CD4-positive, alpha-beta T cell treated with Interleukin-4 for 1 hour (primary cell): ENCODE results near the gene SLC35F3.

Source experiments
- DNase-seq, 2 donors: peaks; one replicate each; pipeline ENCODE4 v3.0.0-alpha.2; 2020 to 2022

Gene SLC35F3

DNA sequence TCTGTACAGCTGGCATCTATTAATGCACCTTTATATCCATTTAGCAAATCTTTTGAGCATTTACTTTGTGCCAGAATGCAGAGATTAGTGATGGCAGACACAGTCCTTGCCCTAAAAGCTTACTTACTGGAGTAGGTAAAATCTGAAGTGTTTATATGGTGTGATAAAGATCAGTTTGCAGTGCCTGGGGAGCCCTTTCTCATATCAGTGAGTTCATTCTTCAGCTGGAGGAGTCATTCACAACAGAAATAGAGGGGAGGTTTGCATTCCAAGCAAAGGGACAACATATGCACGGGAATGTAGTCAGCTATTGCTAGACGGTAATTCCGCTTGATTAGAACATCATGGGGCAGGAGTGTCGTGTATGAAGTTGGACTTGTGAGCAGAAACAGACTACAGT is 8.4 kb downstream of the SLC35F3 start:
- no peak for DNase-seq

DNA sequence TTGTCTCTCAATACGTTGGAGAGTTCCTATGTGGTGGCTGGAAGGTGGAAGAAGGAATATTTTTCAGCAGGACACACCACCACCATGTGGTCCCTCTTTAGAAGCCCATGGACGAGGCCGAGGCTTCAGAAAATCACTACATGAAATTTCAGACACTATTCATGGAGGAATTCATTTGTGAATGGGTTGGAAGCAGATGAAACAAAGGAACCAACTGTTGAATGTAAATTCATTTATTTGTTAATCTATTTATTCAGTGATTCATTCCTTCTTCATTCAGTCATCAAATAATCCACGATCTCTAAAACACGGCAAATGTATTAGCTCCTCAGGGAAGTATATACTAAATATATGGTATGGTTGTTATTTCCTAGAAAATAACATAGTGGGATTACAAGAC is 12.2 kb downstream of the SLC35F3 start:
- no peak for DNase-seq

DNA sequence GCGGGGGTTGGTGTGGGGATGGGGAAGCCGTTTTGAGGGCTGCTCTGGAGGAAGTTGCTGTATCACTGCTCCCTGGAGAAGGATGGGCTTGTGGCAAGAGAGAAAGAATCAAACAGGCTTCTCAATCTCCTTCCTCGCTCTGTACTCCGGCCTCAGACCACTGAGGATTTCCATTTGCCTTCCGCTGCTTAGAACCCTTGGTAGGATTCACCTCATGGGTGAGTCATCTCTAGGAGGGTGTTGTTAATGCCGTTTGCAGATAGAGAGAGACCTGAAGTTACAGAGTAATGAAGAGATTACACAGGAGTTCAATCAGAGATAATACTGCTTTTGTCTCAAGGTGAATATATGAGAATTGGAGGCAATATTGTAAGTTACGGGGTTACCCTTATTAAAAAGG is 15.3 kb downstream of the SLC35F3 start:
- no peak for DNase-seq

DNA sequence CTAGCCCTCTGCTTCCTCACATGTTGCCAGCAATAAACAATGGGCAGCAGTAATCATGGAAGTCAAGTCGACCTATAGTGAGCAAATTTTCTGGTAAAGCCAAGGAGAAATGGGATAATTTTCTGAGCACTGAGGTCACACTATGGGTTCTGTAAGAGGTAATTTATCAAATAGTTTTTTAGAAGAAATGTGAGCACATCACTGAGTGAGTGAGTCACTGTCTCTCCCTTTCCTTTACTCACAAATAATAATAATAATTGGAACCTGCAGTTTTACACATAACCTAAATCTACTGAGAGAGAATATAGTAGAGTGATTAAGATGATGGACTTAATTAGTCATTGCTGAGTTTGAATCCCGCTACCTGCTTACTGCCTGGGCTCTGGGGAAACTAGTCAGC is 23.6 kb downstream of the SLC35F3 start:
- DNase-seq = no peak

DNA sequence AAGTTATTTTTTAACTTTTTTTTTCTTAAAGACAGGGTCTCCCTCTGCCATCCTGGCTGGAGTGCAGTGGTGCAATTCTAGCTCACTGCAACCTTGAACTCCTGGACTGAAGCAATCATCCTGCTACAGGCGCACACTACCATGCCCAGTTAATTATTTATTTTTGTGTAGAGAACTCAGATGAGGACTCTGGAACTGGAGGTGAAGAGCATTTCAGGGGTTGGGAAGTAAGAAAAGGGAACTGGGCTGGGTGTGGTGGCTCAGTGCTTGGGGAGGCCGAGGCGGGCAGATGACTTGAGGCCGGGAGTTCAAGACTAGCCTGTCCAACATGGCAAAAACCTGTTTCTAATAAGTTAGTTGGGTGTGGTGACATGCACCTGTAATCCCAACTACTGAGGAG is 28.9 kb downstream of the SLC35F3 start:
- no peak for DNase-seq

DNA sequence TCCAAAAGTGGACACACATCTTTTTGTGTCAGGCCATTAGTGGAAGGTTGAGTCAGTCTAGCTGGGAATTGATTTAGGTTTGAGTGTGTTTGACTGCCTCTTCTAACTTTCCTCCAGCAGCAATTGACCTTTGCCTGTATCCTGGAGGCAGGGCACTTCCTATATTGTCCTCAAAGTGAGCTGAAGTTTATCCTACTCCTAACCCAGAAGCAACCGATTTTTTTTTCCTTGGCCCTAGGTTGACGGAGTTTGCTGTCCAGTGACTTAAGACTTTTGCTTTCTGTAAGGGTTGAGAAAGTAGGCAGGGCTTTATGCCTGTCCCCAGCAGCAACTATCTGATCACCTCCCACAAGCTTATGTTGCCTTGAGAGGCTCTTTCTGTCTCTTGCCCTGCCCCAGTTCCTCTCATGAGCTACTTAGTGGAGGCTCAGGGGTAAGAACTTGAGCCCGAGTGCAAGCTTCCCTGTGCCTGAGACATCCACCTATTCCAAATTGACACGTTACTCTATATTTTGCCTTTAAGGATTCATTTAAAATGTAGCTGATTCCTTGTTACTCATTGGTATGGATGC is 30.9 kb downstream of the SLC35F3 start:
- DNase-seq = no peak

DNA sequence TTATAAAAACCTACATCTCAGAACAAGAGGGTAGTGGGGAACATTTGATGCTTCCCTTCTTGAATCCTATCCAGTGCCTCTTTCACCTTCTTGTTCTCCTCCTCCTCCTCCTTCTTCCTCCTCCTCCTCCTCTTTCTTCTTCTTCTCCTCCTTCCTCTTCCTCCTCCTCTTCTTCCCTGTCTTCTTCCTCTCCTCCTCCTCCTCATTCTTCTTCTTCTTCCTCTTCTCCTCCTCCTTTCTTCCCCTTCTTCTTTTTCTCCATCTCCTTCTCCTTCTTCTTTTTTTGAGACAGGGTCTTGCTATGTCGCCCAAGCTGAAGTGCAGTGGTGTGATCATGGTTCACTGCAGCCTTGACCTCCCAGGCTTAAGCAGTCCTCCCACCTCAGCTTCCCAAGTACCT is 31.9 kb downstream of the SLC35F3 start:
- no peak for DNase-seq

DNA sequence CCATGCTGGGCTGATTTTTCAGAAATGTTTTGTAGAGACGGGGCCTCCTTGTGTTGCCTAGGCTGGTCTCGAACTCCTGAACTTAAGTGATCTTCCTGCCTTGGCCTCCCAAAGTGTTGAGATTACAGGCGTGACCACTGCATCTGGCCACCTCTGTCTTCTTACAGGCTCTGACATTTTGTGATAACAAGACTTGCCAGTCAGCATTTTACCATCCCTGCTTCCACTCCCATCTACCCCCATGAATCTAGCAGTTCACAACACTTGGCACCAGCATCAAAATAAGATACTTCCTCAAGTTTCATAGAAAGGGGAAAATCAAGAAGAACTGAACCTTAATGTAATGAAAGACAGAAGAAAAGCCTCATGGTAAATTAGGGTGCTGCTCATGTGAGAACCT is 32.4 kb downstream of the SLC35F3 start:
- DNase-seq = no peak

DNA sequence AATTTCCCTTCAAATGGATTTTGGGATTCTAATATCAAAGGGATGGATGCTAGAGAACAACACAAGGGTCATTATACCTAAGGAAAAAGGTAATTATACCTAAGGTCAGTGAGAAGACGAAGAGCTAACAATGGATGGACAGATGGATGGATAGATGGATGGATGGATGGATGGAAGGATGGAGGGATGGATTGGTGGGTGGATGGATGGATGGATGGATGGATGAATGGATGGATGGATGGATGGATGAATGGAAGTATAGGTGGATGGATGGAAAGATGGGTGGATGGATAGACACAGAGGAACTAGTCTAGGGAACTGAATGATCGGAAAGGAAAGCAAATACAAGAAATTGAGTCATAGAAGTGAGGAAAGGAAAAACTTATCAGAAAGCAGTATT is 34.0 kb downstream of the SLC35F3 start:
- DNase-seq = no peak

DNA sequence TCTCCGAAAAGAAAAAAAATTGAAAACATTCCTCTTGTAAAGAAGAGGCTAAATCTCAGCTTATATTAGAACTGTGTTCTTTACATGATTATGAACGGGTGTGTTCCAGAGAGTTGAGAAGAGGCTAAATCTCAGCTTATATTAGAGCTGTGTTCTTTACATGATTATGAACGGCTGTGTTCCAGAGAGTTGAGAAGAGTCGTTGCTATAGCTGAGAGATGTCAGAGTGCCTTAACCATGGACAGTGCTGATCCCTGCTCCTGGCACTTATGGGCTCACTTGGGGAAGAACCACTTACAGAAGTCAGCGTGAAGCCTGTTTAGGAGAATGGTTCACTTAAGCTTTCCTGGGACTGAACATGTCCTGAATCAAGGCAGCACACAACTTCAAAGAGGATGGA is 35.0 kb downstream of the SLC35F3 start:
- no peak for DNase-seq

DNA sequence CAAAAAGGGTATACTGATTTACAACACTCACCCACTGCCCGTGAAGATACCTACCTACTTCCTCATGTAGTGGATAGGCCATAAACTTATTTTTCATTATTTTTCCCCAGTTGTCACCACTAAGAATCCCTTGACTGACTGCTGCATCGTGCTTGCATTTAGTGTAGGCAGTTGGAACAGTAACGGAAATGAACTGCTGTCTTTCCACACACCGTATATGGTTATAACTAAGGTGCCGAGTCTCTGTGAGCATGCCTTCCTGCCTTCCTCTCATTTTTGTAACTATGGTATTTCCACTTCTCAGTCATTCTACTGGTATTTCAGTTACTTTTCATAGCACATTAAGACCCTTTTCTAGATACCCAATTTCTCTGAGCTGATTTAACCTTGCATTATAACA is 36.4 kb downstream of the SLC35F3 start:
- no peak for DNase-seq

DNA sequence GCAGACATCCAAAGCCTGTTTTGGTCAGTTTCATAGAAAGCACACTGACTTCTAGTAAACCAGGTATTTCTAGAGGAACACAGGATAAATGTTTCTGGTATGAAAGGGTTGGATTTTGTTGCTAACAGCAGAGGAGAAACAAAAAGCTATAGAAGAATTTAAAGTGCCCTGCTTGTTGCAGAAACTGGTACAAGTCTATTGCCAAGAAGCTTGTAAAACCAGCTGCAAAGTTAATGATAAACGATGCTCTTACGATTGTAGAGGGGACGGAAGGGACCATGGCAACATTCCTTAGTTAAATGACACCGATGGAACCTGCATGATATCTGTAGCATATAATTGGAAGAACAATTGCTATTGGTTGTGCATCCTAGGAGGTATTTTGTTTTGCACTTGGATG is 40.1 kb downstream of the SLC35F3 start:
- no peak for DNase-seq

DNA sequence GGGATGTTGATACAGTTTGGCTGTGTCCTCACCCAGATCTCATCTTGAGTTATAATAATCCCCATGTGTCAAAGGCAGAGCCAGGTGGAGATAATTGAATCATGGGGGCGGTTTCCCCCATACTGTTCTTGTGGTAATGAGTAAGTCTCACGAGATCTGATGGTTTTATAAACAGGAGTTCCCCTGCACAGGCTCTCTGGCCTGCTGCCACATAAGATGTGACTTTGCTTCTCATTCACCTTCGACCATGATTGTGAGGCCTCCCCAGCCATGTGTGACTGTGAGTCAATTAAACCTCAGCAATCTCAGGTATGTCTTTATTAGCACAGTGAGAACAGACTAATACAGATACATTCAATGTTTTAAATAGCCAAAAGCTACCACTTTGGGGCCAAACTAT is 41.1 kb downstream of the SLC35F3 start:
- no peak for DNase-seq

DNA sequence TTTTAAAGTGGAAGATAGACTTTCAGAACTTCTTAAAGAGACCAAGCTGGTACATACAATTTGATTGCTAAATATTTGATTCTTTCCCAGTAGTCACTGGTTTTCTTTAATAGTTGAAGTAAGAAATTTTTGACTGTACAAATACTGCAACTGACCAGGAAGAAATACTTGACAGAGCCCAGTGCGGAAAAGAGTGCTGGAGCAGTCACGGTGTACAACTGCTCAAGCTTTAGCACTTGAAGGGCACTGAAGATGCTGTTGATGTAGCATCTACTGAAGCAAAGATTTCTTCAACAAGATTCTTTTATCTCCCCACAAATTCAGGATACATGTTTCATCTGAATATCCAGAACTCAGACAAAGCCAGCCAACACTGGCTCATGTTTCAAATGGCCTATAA is 41.5 kb downstream of the SLC35F3 start:
- DNase-seq = no peak

DNA sequence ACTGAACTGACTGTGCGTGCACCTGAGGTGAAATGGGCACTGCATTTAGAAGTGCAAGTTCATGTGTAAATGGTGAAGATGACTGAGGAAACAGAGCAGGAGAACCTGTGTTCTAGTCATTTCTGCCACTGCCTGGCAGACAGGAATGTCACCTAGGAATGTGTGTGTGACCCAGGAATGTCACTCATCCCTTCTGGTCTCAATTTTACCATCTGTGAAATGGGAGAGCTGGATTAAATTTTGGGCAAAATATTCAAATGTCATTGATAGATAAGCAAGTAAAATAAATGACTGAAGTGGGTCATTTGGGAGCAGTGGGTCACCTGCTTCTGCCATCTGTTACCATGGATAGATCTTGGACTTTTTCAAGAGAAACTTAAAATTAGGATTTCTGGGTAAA is 42.2 kb downstream of the SLC35F3 start:
- no peak for DNase-seq

DNA sequence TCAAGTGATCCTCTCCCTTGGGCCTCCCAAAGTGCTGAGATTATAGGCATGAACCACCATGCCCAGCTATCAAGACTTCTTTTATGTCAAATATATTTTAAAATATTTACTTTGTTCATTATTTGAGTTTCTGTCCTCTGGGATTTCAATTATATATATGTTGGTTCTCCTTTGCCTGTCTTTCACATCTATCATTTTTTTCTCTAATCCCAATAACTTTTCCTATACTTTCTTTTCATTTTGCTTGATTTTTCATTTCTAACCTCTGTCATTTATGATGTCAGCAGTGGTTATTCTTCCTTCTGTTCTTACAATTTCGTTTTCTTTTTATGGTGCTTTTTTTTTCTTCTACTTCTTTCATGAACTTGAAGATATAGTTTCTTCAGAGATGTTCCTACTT is 47.3 kb downstream of the SLC35F3 start:
- DNase-seq = no peak

DNA sequence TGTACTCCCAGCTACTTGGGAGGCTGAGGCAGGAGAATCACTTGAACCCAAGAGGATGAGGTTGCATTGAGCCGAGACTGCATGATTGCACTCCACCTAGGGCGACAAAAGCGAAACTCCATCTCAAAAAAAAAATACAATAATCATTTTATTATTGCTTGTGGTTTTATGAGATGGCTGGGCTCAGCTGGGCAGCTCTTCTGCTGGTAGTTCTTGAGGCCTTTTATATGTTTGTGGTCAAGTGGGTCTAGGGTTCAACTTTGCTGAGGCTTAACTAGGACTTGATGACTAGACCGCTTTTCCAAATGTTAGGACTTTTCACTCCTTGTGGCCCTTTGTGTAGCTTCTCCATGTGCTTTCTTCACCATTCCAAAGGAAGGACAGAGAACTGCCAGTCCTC is 53.2 kb downstream of the SLC35F3 start:
- no peak for DNase-seq

DNA sequence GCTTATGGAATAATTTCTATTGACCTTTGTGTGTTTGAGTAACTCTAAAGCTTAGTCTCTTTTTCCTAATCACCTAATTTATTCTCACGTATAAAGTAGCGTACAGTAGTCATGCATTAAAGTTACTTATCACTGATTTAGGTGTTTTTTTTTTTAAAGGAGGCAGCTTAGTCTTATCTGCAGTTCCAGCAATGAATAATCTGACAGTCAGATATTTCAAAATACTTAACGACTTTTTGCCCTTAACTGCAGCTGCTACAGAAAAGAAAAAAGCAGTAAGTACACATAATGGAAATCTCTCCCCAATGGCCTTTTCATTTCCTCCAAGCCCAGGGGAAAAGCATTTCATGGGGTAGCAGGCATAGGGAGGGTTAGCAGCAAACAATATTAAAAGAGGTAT is 54.6 kb downstream of the SLC35F3 start:
- DNase-seq = no peak

DNA sequence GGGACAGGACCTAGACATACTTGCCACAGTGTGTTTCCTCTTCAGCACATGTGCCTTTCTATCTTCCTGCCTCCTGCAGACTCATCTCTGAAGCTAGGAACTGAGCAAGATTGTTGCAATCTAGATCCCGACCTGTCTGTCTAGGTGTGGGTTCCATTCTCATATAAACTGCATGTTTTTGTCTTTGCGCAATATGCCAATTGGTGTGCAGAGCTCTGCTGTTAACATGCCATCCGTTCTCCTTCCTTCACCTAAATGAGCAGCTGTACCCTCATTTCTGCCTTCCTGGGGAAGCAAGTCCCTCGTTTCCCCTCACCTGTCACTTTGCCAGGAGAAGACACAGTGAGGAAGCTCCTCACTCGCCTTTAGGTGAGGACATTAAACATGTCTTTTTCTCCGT is 55.5 kb downstream of the SLC35F3 start:
- DNase-seq = no peak

DNA sequence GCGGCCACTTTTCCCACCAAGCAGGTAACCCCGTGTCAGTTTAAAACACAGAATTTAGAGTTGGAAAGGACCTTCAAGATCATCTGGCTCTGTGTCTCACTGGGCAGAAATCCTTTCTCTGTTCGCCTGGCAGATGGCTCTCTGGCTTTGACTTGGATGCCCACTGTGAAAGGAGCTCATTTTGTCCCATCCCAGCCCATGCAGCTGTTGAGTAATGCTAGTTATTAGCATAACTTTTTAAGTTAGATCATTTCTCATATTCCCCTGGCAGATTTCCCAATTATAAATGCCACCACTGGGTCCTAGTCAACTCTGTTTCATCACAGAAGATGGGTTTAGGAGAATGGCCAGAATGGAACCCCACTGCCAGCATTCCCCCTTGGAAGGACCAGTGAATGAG is 55.9 kb downstream of the SLC35F3 start:
- DNase-seq = no peak

DNA sequence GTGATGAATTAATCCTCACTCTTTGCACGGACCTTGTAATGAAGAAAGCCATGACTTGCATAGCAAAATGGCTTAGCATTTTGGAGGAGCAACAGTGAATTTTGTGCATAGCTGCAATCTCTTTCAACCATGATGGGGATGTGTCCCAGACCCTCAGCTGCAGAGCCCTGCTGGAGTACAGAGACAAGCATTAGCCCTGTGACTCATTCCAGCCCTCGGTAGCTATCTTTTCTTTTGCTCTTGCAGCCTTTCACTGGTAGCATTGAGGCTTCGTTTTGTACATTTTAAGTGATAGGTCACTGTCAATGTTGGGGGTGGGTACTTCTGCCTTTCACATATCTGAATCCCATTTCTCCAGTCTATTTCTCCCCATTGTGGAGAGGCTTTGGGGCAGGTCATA is 58.4 kb downstream of the SLC35F3 start:
- no peak for DNase-seq

DNA sequence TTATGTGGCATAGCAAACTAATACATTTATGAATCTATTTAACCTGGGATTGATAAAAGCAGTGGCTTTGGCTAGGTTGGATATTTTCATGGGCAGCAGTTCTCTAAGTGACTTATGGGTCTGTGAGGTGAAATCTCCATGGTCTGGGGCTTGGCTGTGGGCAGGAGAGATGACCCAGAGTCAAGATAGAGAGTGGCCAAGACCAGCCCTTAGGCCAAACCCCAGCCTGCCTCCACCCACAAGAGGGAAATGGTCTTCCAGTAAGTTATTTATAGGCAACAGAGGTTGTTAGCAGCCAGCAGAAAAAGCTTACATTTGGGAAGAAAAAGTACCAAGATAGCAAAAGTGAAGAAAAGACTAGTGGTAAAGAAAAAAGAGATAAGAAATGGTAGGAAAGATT is 61.4 kb downstream of the SLC35F3 start:
- no peak for DNase-seq

DNA sequence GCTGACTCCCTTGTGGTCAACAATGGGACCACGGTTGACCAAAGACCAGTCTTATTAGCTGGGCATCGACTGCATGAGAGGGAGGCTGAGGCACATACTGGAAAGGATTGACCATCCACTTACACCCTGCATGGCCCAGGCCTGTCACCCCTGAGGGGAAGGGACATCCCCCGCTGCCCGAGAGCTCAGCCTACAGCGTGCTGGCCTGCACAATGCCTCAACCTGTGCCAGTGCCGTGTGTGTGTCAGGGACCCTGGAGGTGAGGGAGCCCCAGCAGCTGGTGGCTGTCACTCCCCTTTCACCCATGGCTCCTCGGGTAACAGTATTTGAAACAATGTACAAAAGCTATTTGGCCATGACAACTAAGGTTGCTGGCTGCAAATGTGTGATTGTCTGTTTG is 67.3 kb downstream of the SLC35F3 start:
- no peak for DNase-seq

DNA sequence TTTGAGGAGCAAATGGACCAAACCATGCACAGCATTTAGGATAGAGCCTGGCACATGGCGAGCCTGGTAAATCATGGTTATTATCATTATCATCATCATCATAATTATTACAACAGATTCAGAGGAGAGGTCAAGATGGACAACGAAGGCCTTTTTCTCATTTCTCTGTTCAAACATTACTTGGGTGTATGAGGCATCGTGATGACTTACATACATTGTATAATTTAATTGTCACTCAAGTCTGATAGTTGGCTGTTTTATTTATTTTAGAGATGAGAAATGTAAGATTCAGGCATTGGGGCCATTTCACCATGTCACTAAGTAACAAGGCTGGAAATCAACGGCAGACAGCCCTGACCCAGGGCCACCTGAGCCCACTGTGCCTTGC is 68.1 kb downstream of the SLC35F3 start:
- no peak for DNase-seq

DNA sequence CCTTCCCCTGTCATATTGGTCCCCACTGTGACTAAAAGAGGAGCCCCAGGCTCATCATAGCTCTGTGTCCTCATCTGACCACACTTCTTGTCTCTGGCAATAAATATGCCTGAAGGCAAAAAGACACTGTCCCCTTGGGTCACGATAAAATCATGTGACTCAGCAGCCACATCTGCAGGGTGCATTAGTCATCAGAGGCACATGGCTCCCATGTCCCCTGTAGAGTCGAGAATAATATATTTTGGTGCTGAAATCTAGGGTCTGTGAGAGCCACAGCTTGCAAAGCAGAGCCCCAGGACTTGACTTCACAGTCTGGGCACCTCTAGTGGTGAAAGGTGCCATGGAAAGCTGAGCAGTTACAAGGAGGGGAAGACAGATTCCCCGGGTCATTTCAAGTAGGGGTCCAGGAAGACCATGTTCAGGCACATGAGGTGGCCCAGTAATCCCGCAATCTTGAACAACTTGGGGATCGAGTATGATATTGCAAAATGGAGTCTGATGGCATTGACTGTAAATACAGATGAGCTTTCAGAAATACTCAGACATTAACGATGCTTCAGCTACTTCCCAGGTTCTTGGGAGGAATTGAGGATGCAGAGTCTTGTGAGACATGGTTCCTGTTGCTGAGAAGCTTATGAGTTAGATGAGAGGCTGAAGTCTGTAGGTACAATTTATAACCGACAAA is 68.6 kb downstream of the SLC35F3 start:
- DNase-seq = no peak

DNA sequence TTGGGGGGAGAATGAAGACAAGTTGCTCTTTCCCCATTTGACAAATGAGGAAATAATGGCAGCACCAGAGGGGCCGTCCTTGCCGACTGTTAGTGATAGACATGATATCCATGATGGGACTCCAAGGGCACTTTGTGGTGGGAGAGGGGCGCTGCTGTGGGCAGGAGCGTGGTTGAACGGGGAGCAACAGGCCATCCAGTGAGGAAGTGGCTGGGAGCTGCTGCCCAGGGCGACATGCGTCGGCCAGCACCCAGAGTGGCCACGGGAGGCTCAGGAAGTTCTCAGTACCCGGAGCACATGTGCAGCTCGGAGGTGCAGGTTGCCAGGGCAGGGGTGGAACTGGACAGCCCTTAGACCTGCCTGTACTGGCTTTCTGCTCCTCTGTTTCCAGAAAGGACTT is 71.0 kb downstream of the SLC35F3 start:
- DNase-seq = no peak
